ENCODE measurements around the gene HACD4.

The HACD4 gene, protein sequence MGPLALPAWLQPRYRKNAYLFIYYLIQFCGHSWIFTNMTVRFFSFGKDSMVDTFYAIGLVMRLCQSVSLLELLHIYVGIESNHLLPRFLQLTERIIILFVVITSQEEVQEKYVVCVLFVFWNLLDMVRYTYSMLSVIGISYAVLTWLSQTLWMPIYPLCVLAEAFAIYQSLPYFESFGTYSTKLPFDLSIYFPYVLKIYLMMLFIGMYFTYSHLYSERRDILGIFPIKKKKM

GRCh38 chr9:21031091-21031807 is at the start of gene HACD4:
Gene HACD4 (minus strand): TSS chr9:21031640. CDS start chr9:21031590, 50 bp downstream.
- DNase-seq, result peak; percentile 58

DNA sequence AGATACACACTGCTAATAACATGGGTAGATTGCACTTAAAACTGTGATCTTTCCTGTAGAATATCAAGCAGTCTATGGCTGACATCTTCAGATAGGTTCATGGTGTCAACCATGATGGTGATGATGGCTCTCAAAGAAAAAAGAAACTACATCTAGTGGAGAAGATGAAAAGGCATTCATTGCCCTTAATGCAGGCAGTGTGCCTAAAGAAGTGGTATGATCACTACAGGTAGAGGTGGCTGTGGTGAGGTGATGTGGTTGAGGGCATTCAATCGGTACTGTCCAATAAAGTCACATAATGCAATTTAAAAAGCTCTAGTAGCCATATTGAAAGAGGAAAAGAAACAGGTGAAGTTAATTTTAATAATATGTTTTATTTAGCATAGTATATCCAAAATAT is 49.4 kb upstream of the HACD4 start:
- no peak for DNase-seq

- no peak for DNase-seq
These were observed 47.3 kb upstream of the HACD4 start for GRCh38 chr9:21078702-21079101.

- DNase-seq, result no peak
These were observed 46.3 kb upstream of the HACD4 start, which contains the start of gene IFNB1 for GRCh38 chr9:21077781-21078180. Gene IFNB1 (minus strand): TSS chr9:21077942. CDS start chr9:21077869, 73 bp downstream.

GRCh38 chr9:21075484-21075883 is 44.0 kb upstream of the HACD4 start:
- DNase-seq, result no peak

DNA sequence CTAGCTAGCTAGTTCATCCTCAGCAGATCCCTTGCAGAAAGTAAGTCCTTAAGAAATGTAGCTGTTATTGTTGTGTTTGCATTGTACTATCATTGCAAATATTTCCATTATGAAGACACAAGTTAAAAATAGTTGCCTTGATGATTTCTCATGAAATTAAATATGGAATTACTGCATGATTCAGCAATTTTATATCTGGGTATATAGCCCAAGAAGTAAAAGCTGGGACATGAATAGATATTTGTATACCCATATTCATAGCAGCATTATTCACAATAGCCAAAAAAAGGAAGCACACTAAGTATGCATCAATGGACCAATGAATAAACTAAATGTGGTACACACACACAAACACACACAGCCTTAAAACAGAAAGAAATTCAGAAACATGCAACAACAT is 39.5 kb upstream of the HACD4 start:
- no peak for DNase-seq

DNA sequence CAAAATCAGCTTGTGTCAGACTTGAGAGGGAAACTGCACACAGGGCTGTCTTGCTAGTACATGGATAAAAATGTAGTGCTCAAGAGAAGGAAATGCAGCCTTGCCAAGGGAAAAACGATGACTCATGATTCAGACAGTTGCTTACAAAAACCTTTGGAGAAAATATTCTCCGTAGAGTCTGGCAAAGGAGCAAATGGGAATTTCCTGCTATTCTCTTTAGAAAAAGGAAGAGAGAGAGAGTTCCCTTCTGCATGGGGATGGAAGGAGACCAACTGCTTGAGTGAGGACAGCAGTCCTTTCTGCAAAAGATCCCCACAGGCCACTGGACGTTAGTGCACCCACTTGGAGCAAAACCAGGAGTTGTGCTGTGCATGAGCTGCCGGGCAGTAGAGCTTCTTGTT is 38.7 kb upstream of the HACD4 start:
- DNase-seq, result peak; percentile 96

GRCh38 chr9:21060919-21061561 is 29.6 kb upstream of the HACD4 start:
- DNase-seq, result peak; percentile 69

DNA sequence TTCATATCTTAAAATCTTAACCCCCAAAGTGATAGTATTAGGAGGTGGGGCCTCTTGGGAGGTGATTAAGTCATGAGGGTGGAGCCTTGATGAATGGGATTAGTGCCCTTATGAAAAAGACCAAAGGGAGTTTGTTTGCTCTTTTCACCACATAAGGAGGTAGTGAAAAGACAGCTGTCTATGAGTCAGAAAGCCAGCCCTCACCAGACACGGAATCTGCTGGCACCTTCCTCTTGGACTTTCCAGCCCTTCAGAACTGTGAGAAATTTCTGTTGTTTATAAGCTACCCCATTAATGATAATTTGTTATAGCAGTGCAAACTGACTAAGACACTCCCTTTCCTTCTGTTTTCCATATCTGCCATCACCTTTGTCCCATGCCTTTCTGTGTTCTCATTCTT is 25.5 kb upstream of the HACD4 start:
- peak; percentile 17 for DNase-seq

- DNase-seq, result no peak
These were observed 22.4 kb upstream of the HACD4 start for GRCh38 chr9:21053851-21054250.

DNA sequence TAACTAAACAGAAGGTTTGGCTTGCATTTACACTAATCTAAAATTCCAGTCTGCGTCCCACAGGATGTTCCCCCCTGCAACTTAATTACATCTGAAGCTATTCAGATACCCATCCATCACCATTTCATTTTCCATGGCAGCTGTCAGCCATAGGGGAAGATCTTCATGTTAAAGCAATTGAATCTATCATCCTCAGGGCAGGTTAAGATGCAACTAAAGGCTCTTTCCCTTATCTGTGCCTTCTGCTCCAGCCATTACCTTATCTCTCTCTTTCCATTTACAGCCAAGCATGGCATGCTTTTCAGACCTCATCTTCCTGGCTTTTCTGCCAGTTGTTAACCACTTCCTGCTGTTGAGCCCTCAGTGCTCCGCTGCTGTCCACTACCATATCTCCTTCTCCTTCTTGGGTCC is 15.8 kb upstream of the HACD4 start:
- DNase-seq, result no peak

DNA sequence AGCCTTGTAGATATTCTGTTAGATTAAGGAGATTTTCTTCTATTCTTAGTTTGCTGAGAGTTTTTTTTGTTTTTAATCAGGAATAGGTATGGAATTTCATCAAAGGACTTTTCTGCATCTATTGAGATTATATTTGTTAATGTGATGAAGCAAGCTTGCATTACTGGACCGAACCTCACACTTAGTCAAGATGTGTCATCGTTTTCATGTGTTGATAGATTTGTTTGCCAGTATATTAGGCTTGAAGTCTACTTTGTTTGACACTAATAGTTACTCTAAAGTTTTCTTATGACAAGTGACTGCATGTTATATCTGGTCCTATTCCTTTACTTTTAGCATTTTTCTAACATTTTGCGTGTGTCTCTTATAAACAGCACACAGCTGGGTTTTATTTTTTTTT is 12.4 kb upstream of the HACD4 start:
- DNase-seq, result no peak

GRCh38 chr9:21042466-21042865 is 11.0 kb upstream of the HACD4 start:
- DNase-seq, result no peak

GRCh38 chr9:21039302-21039701 is 7.9 kb upstream of the HACD4 start:
- DNase-seq, result no peak

- DNase-seq, result no peak
These were observed 5.8 kb upstream of the HACD4 start for GRCh38 chr9:21037278-21037677.

- no peak for DNase-seq
These were observed 356 bp upstream of the HACD4 start for GRCh38 chr9:21031808-21032183.

DNA sequence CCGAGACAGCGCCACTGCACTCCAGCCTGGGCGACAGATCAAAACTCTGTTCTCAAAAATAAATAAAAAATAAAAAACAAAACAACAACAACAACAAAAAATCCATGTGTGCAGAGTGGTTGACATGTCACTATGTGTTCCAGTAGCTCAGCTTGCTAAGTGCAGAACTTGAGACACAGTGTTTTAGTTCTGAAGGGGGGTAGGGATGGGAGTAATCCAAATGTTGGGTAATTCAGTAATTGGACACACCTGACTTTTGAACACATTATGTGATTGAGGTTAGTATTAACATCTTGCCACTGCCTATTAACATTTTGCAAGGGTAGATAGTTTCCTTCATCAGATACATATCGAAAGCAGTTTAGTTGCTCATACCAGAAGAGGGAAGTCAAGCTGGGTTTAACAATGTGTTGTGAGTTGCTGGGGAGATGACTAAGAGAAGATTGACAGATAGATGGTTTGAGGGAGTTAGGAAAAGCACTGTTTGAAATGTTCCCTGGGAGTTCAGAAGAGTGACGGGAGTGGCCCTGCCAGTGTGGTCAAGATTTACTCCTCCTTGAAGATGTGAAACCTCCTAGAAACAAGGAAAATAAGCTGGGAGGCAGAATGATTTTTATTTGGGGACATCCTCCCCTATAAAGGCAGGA is 928 bp downstream of the HACD4 start:
- DNase-seq, result peak; percentile 60

DNA sequence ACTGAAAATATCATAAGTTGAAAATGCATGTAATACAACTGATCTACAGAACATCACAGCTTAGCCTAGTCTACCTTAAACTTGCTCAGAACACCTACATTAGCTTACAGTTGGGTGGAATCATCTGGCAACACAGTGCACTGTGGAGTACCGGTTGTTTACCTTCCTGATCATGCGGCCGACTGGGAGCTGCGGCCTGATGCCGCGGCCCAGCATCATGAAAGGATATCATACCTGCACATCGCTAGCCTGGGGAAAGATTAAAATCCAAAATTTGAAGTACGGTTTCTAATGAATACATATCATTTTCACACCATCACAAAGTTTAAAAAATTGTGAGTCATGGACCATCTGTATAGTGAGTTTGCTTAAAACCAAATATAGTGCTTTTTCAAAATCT is 1.8 kb downstream of the HACD4 start:
- DNase-seq, result no peak

GRCh38 chr9:21028466-21028865 is 3.0 kb downstream of the HACD4 start:
- peak; percentile 56 for DNase-seq

DNA sequence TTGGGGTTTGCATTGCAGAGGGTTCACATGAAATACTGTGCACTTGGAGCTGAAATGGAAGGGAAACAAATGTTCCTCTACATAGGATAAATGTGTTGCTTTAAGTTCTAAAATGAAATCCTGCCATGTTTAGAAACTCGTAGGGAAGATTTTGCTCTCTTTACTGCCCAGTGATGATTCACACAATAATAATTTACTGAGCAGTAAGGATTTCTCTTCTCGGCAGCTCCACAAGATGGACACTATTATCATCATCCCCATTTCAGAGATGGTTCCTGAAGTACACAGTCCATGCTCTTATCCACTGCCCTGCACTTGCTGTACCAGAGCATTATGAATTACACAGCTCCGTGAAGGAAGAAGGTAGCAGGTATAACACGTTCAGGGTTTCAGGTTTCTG is 4.1 kb downstream of the HACD4 start:
- DNase-seq, result peak; percentile 63

DNA sequence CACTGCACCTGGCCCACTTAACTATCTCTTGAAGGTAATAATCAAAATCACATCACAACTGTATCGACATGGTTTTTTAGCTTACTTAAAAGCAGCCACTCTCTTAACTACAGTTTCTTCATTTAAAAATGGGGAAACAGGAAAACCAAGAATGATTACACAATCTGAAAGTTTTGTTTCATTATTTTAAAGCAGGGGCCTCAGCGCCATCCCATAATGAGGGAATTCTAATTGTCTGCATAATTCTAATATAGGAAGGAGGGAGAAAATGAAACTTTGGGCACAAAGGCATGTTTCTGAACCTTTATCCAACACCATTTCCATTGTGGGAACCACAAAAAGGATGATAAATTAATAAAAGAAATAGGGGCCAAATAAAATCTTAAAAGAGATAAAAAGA is 7.6 kb downstream of the HACD4 start:
- DNase-seq, result no peak

GRCh38 chr9:21018177-21018576 is 13.3 kb downstream of the HACD4 start:
- DNase-seq, result no peak

GRCh38 chr9:21016701-21017491 is 14.5 kb downstream of the HACD4 start:
- peak; percentile 85 for DNase-seq
